Right atrium auricular region (tissue), 2 donors: ENCODE measurements around the gene RALBP1. TPM values are rescaled to one million over a fixed set of nuclear protein-coding genes. Genes with fewer than 3 reads are reported as not detected.

Source experiments
- DNase-seq: peaks from one replicate; pipeline ENCODE4 v3.0.0-alpha.2; 2019; ENCODE audit warnings: low spot score
- H3K27ac ChIP-seq, 2 donors: fragments of 200-600 bp; sonication (generic); 1 replicate in 1 of 2; 2 replicates in 1 of 2; pipeline ENCODE4 v1.5.1; 2016 to 2019
- H3K27me3 ChIP-seq, 2 donors: fragments of 200-600 bp; sonication (generic); one replicate each; pipeline versions ENCODE4 v1.5.1 to v1.6.0; 2017 to 2019
- H3K36me3 ChIP-seq: fragments of 200-600 bp; sonication (generic); one replicate; pipeline ENCODE4 v1.5.1; 2016
- H3K4me1 ChIP-seq, 2 donors: fragments of 200-600 bp; sonication (generic); one replicate each; pipeline versions ENCODE4 v1.5.1 to v1.6.0; 2017 to 2019
- H3K4me3 ChIP-seq, 2 donors: fragments of 200-600 bp; sonication (generic); 1 replicate in 1 of 2; 2 replicates in 1 of 2; pipeline ENCODE4 v1.5.1; 2017 to 2019; ENCODE audit warnings: mild to moderate bottlenecking in 1 of 2, moderate library complexity in 1 of 2
- H3K9me3 ChIP-seq, 2 donors: fragments of 200-600 bp; sonication (generic); one replicate each; pipeline ENCODE4 v1.5.1; 2019
- CTCF ChIP-seq, 2 donors: fragments of 200-600 bp; sonication (generic); IDR thresholded peaks; one replicate each; pipeline ENCODE4 v1.5.1; 2019; ENCODE audit warnings: antibody characterized with exemption in 2 of 2
- total RNA-seq, 2 donors: library from RNA; depleted of rRNA; stranded (reverse); fragments of >200 nt; gene quantifications; one replicate each; pipeline ENCODE4 v1.1.0, GENCODE V29; 2016

The RALBP1 gene
- total RNA-seq, 2 donors from 2014 or later: 58.7 to 62.5 TPM

GRCh38 chr18:9549405-9549804, 74.1 kb downstream of the RALBP1 start:
- no peak overlapping the region for H3K27ac ChIP-seq
- TF ChIP-seq CTCF (IDR thresholded peaks at IDR 0.05): no peak
- H3K36me3 ChIP-seq: peaks cover 80% of the 10 kb centered on the region
- H3K4me3 ChIP-seq: no peak overlapping the region
- no peak for DNase-seq
- no peaks in the 10 kb centered on the region for H3K4me1 ChIP-seq
- no peaks in the 10 kb centered on the region for H3K9me3 ChIP-seq
- H3K27me3 ChIP-seq: no peaks in the 10 kb centered on the region

GRCh38 chr18:9550429-9550828, 75.1 kb downstream of the RALBP1 start:
- no peaks in the 10 kb centered on the region for H3K4me1 ChIP-seq
- no peak for TF ChIP-seq CTCF (IDR thresholded peaks at IDR 0.05)
- H3K27me3 ChIP-seq: no peaks in the 10 kb centered on the region
- DNase-seq: no peak
- H3K9me3 ChIP-seq: no peaks in the 10 kb centered on the region
- H3K4me3 ChIP-seq: no peak overlapping the region
- H3K36me3 ChIP-seq: peaks cover 84% of the 10 kb centered on the region
- no peak overlapping the region for H3K27ac ChIP-seq

GRCh38 chr18:9552191-9552590, 76.9 kb downstream of the RALBP1 start:
- Histone ChIP-seq H3K27ac (no peak overlapping the region), H3K4me1 (no peaks in the 10 kb centered on the region), H3K36me3 (peaks cover 80% of the 10 kb centered on the region), H3K9me3 (no peaks in the 10 kb centered on the region), H3K4me3 (no peak overlapping the region), H3K27me3 (no peaks in the 10 kb centered on the region)
- no peak for DNase-seq
- no peak for TF ChIP-seq CTCF (IDR thresholded peaks at IDR 0.05)

GRCh38 chr18:9552616-9553015, 77.3 kb downstream of the RALBP1 start:
- Histone ChIP-seq H3K27me3 (no peaks in the 10 kb centered on the region), H3K4me1 (no peaks in the 10 kb centered on the region), H3K27ac (no peak overlapping the region), H3K36me3 (peaks cover 80% of the 10 kb centered on the region), H3K4me3 (no peak overlapping the region), H3K9me3 (no peaks in the 10 kb centered on the region)
- DNase-seq: no peak
- no peak for TF ChIP-seq CTCF (IDR thresholded peaks at IDR 0.05)

GRCh38 chr18:9557250-9557943, 82.1 kb downstream of the RALBP1 start:
- Histone ChIP-seq H3K4me1 (no peaks in the 10 kb centered on the region), H3K9me3 (no peaks in the 10 kb centered on the region), H3K36me3 (peaks cover 90% of the 10 kb centered on the region), H3K27ac (no peak overlapping the region), H3K4me3 (no peak overlapping the region), H3K27me3 (no peaks in the 10 kb centered on the region)
- no peak for DNase-seq
- TF ChIP-seq CTCF (IDR thresholded peaks at IDR 0.05): no peak
